8988T (cell line): Measurements from ENCODE around the gene SPDEF.

Source experiments
- DNase-seq: peaks from one replicate; pipeline ENCODE4 v3.0.0; 2011

SPDEF gene

GRCh38 chr6:34512738-34513115 lies 43.4 kb downstream of the SPDEF start:
- peak; percentile 2 for DNase-seq

- DNase-seq: peak; percentile 8
Measured at GRCh38 chr6:34511915-34512737, 44.0 kb downstream of the SPDEF start.

GRCh38 chr6:34511214-34511914 lies 44.8 kb downstream of the SPDEF start:
- peak; percentile 4 for DNase-seq

- peak; percentile 5 for DNase-seq
Measured at GRCh38 chr6:34510299-34510698, 45.8 kb downstream of the SPDEF start.

GRCh38 chr6:34509782-34510181 lies 46.3 kb downstream of the SPDEF start:
- no peak for DNase-seq

- no peak for DNase-seq
Measured at GRCh38 chr6:34508425-34508824, 47.7 kb downstream of the SPDEF start.

GRCh38 chr6:34506718-34507117 lies 49.4 kb downstream of the SPDEF start:
- DNase-seq: no peak

GRCh38 chr6:34497411-34497810 lies 58.7 kb downstream of the SPDEF start:
- DNase-seq: no peak

- no peak for DNase-seq
Measured at GRCh38 chr6:34496103-34496685, 59.9 kb downstream of the SPDEF start.

- DNase-seq: no peak
Measured at GRCh38 chr6:34494973-34495372, 61.2 kb downstream of the SPDEF start.

GRCh38 chr6:34493344-34493743 lies 62.8 kb downstream of the SPDEF start:
- no peak for DNase-seq

- no peak for DNase-seq
Measured at GRCh38 chr6:34491091-34491430, 65.1 kb downstream of the SPDEF start.

GRCh38 chr6:34490390-34491090 lies 65.6 kb downstream of the SPDEF start:
- DNase-seq: no peak

- DNase-seq: no peak
Measured at GRCh38 chr6:34489207-34489805, 66.8 kb downstream of the SPDEF start.
